Uterus (tissue), 2 donors: ENCODE measurements around the gene CYP4X1.

Experiments
- POLR2A ChIP-seq, 2 donors: fragments of 450-650 bp; IDR thresholded peaks; one replicate each; pipeline ENCODE4 v1.6.1; 2016; ENCODE audit warnings: antibody characterized with exemption in 2 of 2, mild to moderate bottlenecking in 1 of 2, moderate library complexity in 1 of 2
- TF ChIP-seq, protein P1 (sequence below), 4 experiments: fragments of 200-600 bp in 2 of 4; fragments of 450-650 bp in 2 of 4; sonication (generic) in 2 of 4; IDR thresholded peaks; one replicate each; pipeline ENCODE4 v1.5.1; 2016 to 2019; ENCODE audit warnings: antibody characterized with exemption in 4 of 4, mild to moderate bottlenecking in 2 of 4, moderate library complexity in 1 of 4

GRCh38 chr1:47031585-47031984 lies 8.1 kb downstream of the CYP4X1 start:
- TF ChIP-seq, protein P1, sequence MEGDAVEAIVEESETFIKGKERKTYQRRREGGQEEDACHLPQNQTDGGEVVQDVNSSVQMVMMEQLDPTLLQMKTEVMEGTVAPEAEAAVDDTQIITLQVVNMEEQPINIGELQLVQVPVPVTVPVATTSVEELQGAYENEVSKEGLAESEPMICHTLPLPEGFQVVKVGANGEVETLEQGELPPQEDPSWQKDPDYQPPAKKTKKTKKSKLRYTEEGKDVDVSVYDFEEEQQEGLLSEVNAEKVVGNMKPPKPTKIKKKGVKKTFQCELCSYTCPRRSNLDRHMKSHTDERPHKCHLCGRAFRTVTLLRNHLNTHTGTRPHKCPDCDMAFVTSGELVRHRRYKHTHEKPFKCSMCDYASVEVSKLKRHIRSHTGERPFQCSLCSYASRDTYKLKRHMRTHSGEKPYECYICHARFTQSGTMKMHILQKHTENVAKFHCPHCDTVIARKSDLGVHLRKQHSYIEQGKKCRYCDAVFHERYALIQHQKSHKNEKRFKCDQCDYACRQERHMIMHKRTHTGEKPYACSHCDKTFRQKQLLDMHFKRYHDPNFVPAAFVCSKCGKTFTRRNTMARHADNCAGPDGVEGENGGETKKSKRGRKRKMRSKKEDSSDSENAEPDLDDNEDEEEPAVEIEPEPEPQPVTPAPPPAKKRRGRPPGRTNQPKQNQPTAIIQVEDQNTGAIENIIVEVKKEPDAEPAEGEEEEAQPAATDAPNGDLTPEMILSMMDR (IDR thresholded peaks at IDR 0.05) = no peak
- no peak for TF ChIP-seq POLR2A (IDR thresholded peaks at IDR 0.05)
